ENCODE measurements around the gene GP1BB. TPM values are rescaled to one million over a fixed set of nuclear protein-coding genes. Genes with fewer than 3 reads are reported as not detected.

Gene GP1BB
- total RNA-seq (2021) = 1.4 to 4.3 TPM (median 3.3 TPM) in 3 replicates
- not detected for Bru-seq, nascent RNA
- long read RNA-seq, experiment 1 = 0 reads
- long read RNA-seq, experiment 2, partial matches to known transcripts = 0 of 1 reads
- long read RNA-seq, experiment 2, other reads (novel, unspliced or antisense) = 1 of 1 reads
- long read RNA-seq, experiment 3 = 0 reads

- TF ChIP-seq ZNF317 (CRISPR knock-in tag; IDR thresholded peaks at IDR 0.05; ENCODE audit: borderline replicate concordance, low read depth) (no peak), TEAD1 (CRISPR knock-in tag; IDR thresholded peaks at IDR 0.05) (0 out of 2 replicates have a peak, but pooled peaks have one; percentile 12), SP1 (CRISPR knock-in tag; conservative IDR thresholded peaks at IDR 0.05) (0 out of 2 replicates have a peak, but pooled peaks have one; percentile 17)
- TF ChIP-seq, protein P1, sequence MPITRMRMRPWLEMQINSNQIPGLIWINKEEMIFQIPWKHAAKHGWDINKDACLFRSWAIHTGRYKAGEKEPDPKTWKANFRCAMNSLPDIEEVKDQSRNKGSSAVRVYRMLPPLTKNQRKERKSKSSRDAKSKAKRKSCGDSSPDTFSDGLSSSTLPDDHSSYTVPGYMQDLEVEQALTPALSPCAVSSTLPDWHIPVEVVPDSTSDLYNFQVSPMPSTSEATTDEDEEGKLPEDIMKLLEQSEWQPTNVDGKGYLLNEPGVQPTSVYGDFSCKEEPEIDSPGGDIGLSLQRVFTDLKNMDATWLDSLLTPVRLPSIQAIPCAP (CRISPR knock-in tag; IDR thresholded peaks at IDR 0.05) = peak; percentile 49; the same call in 1 of the 2 replicates
- TF ChIP-seq, protein P2, sequence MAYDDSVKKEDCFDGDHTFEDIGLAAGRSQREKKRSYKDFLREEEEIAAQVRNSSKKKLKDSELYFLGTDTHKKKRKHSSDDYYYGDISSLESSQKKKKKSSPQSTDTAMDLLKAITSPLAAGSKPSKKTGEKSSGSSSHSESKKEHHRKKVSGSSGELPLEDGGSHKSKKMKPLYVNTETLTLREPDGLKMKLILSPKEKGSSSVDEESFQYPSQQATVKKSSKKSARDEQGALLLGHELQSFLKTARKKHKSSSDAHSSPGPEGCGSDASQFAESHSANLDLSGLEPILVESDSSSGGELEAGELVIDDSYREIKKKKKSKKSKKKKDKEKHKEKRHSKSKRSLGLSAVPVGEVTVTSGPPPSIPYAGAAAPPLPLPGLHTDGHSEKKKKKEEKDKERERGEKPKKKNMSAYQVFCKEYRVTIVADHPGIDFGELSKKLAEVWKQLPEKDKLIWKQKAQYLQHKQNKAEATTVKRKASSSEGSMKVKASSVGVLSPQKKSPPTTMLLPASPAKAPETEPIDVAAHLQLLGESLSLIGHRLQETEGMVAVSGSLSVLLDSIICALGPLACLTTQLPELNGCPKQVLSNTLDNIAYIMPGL (CRISPR knock-in tag; IDR thresholded peaks at IDR 0.05) = 0 out of 2 replicates have a peak, but pooled peaks have one; percentile 53
- TF ChIP-seq, protein P3, sequence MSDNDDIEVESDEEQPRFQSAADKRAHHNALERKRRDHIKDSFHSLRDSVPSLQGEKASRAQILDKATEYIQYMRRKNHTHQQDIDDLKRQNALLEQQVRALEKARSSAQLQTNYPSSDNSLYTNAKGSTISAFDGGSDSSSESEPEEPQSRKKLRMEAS (CRISPR knock-in tag; IDR thresholded peaks at IDR 0.05) = peak; percentile 55
- ChIA-PET CTCF (interaction anchor here (0.6 to 5.5 kb wide), 44 partner anchors 7 to 240 kb away, joined by 3 to 57 read pairs (median 4); no protein-coding TSS in a partner anchor), POLR2A (interaction anchor here (0.6 kb wide), 1 partner anchor 390 kb away, joined by 3 read pairs; no protein-coding TSS in a partner anchor)
- DNase-seq (ENCODE audit: low spot score) (peak; percentile 54), ATAC-seq (peak; percentile 34)
- Mint-ChIP-seq H3K27ac (no peak within 1 kb of the TSS), H3K4me1 (peaks cover 21% of the 10 kb centered on the region), H3K9me3 (no peaks in the 10 kb centered on the region), H3K36me3 (peaks cover 10% of the 10 kb centered on the region), H3K27me3 (ENCODE audit: low read depth) (peaks cover 90% of the 10 kb centered on the region), H3K4me3 (peak within 1 kb of the TSS; percentile 55)
Observed at GRCh38 chr22:19723232-19723982, at the start of gene GP1BB. Gene GP1BB (plus strand): TSS chr22:19723539. CDS start chr22:19723570, 31 bp downstream.

DNA sequence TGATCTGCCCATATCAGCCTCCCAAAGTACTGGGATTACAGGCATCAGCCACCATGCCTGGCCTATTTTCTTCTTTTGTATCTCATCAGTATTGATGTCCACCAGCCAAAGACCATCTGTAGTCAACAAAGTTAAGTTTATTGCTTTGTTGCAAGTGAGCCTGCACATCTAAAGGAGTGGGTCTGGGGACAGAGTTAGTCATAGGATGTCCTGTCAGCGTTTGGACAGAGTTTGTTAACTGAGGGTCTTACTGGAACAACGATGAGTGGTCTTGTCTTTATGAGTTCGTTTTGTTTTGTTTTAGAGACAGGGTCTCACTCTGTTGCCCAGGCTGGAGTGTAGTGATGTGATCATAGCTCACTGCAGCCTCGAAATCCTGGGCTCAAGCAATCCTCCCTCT, 49.7 kb upstream of the GP1BB start:
- Mint-ChIP-seq H3K36me3 (no peaks in the 10 kb centered on the region; the same call in 1 of the 2 replicates), H3K4me1 (peaks cover 2% of the 10 kb centered on the region), H3K9me3 (peaks cover 14% of the 10 kb centered on the region), H3K4me3 (no peak overlapping the region), H3K27me3 (ENCODE audit: low read depth) (peaks cover 10% of the 10 kb centered on the region; the same call in 1 of the 2 replicates), H3K27ac (no peak overlapping the region)
- ChIA-PET POLR2A (no interaction called here), CTCF (interaction anchor here (1.2 to 1.5 kb wide), 2 partner anchors 22 to 32 kb away, joined by 3 read pairs; no protein-coding TSS in a partner anchor)
- DNase-seq (ENCODE audit: low spot score) (no peak), ATAC-seq (no peak)
- no peak for TF ChIP-seq STAT6 (CRISPR knock-in tag; conservative IDR thresholded peaks at IDR 0.05; ENCODE audit: low read depth)
- no peak for TF ChIP-seq ATF6 (CRISPR knock-in tag; IDR thresholded peaks at IDR 0.05)
- TF ChIP-seq GRHL2 (CRISPR knock-in tag; IDR thresholded peaks at IDR 0.05; ENCODE audit: insufficient replicate concordance, severe bottlenecking) = no peak
- no peak for TF ChIP-seq GABPB1 (CRISPR knock-in tag; IDR thresholded peaks at IDR 0.05)
- no peak for TF ChIP-seq MYBL2 (CRISPR knock-in tag; IDR thresholded peaks at IDR 0.05)
- no peak for TF ChIP-seq NR2C2 (CRISPR knock-in tag; IDR thresholded peaks at IDR 0.05)
- no peak for TF ChIP-seq GTF2I (CRISPR knock-in tag; conservative IDR thresholded peaks at IDR 0.05)
- TF ChIP-seq AFF4 (CRISPR knock-in tag; IDR thresholded peaks at IDR 0.05; ENCODE audit: borderline replicate concordance) = no peak
- TF ChIP-seq ZNF317 (CRISPR knock-in tag; IDR thresholded peaks at IDR 0.05; ENCODE audit: borderline replicate concordance, low read depth) = no peak
- TF ChIP-seq, protein P4, sequence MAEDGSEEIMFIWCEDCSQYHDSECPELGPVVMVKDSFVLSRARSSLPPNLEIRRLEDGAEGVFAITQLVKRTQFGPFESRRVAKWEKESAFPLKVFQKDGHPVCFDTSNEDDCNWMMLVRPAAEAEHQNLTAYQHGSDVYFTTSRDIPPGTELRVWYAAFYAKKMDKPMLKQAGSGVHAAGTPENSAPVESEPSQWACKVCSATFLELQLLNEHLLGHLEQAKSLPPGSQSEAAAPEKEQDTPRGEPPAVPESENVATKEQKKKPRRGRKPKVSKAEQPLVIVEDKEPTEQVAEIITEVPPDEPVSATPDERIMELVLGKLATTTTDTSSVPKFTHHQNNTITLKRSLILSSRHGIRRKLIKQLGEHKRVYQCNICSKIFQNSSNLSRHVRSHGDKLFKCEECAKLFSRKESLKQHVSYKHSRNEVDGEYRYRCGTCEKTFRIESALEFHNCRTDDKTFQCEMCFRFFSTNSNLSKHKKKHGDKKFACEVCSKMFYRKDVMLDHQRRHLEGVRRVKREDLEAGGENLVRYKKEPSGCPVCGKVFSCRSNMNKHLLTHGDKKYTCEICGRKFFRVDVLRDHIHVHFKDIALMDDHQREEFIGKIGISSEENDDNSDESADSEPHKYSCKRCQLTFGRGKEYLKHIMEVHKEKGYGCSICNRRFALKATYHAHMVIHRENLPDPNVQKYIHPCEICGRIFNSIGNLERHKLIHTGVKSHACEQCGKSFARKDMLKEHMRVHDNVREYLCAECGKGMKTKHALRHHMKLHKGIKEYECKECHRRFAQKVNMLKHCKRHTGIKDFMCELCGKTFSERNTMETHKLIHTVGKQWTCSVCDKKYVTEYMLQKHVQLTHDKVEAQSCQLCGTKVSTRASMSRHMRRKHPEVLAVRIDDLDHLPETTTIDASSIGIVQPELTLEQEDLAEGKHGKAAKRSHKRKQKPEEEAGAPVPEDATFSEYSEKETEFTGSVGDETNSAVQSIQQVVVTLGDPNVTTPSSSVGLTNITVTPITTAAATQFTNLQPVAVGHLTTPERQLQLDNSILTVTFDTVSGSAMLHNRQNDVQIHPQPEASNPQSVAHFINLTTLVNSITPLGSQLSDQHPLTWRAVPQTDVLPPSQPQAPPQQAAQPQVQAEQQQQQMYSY (CRISPR knock-in tag; IDR thresholded peaks at IDR 0.05) = no peak
- TF ChIP-seq TEAD1 (CRISPR knock-in tag; IDR thresholded peaks at IDR 0.05) = no peak
- TF ChIP-seq TP53 (CRISPR knock-in tag; IDR thresholded peaks at IDR 0.05) = no peak

Data from WTC11 (cell line).